ENCODE results near the gene CILP.

GRCh38 chr15:65249641-65250040 lies 38.4 kb upstream of the CILP start:
- TF ChIP-seq TAF1 (IDR thresholded peaks at IDR 0.05; ENCODE audit: low read depth) (no peak), REST (IDR thresholded peaks at IDR 0.05; ENCODE audit: low read depth) (no peak), CEBPB (IDR thresholded peaks at IDR 0.05) (no peak), NFIC (IDR thresholded peaks at IDR 0.05) (no peak), USF1 (IDR thresholded peaks at IDR 0.05) (no peak), TEAD4 (IDR thresholded peaks at IDR 0.05) (no peak), CREB1 (IDR thresholded peaks at IDR 0.05; ENCODE audit: low read depth) (no peak), EP300 (IDR thresholded peaks at IDR 0.05; ENCODE audit: borderline replicate concordance) (no peak), ZBTB7A (IDR thresholded peaks at IDR 0.05; ENCODE audit: low read depth) (no peak), RAD21 (IDR thresholded peaks at IDR 0.05; ENCODE audit: low read depth) (no peak), MAX (IDR thresholded peaks at IDR 0.05) (no peak)
